ENCODE measurements around the gene FUOM.

FUOM gene

GRCh38 chr10:133366130-133366478, 8.3 kb upstream of the FUOM start:
- DNase-seq = no peak

GRCh38 chr10:133365461-133366129, 7.8 kb upstream of the FUOM start:
- no peak for DNase-seq

GRCh38 chr10:133364645-133365431, 7.0 kb upstream of the FUOM start:
- peak; percentile 38 for DNase-seq

- DNase-seq = no peak
Measured at GRCh38 chr10:133362846-133363245, 5.0 kb upstream of the FUOM start.

GRCh38 chr10:133361773-133362441, 4.1 kb upstream of the FUOM start:
- DNase-seq = no peak

- no peak for DNase-seq
Measured at GRCh38 chr10:133361227-133361626, 3.4 kb upstream of the FUOM start.

- DNase-seq = no peak
Measured at GRCh38 chr10:133359972-133360610, 2.3 kb upstream of the FUOM start.

- DNase-seq = peak; percentile 22
Measured at GRCh38 chr10:133359554-133359971, 1.7 kb upstream of the FUOM start.

GRCh38 chr10:133358925-133359310, 1.1 kb upstream of the FUOM start:
- no peak for DNase-seq

GRCh38 chr10:133358162-133358924, 524 bp upstream of the FUOM start:
- DNase-seq = no peak

- no peak for DNase-seq
Measured at GRCh38 chr10:133356549-133357284, 1.1 kb downstream of the FUOM start.

- no peak for DNase-seq
Measured at GRCh38 chr10:133355991-133356390, 1.8 kb downstream of the FUOM start.

- no peak for DNase-seq
Measured at GRCh38 chr10:133355266-133355665, 2.6 kb downstream of the FUOM start.

- DNase-seq = no peak
Measured at GRCh38 chr10:133354672-133355240, 3.1 kb downstream of the FUOM start.

GRCh38 chr10:133353988-133354605, 3.7 kb downstream of the FUOM start:
- no peak for DNase-seq

- no peak for DNase-seq
Measured at GRCh38 chr10:133353202-133353959, 4.4 kb downstream of the FUOM start.

GRCh38 chr10:133351408-133352318, 6.2 kb downstream of the FUOM start:
- DNase-seq = no peak

- no peak for DNase-seq
Measured at GRCh38 chr10:133350950-133351329, 6.9 kb downstream of the FUOM start.

- no peak for DNase-seq
Measured at GRCh38 chr10:133350283-133350949, 7.4 kb downstream of the FUOM start.
